DOHH2 (cell line): ENCODE data around the gene TRRAP.

Experiments used
- EZH2phosphoT487 ChIP-seq: fragments of 200-600 bp; sonication (generic); IDR thresholded peaks from 2 replicates; pipeline ENCODE4 v1.6.1; 2017; ENCODE audit warnings: borderline replicate concordance, mild to moderate bottlenecking, antibody characterized with exemption, low read length, moderate library complexity, mixed read lengths
- TF ChIP-seq, protein P1 (sequence below): fragments of 200-600 bp; sonication (generic); IDR thresholded peaks from one replicate; pipeline ENCODE4 v1.5.1; 2014; ENCODE audit warnings: antibody characterized with exemption, mild to moderate bottlenecking, low read depth, low read length; ENCODE audit not compliant: poor library complexity, severe bottlenecking

GRCh38 chr7:98907570-98907969 is 29.2 kb downstream of the TRRAP start:
- TF ChIP-seq, protein P1, sequence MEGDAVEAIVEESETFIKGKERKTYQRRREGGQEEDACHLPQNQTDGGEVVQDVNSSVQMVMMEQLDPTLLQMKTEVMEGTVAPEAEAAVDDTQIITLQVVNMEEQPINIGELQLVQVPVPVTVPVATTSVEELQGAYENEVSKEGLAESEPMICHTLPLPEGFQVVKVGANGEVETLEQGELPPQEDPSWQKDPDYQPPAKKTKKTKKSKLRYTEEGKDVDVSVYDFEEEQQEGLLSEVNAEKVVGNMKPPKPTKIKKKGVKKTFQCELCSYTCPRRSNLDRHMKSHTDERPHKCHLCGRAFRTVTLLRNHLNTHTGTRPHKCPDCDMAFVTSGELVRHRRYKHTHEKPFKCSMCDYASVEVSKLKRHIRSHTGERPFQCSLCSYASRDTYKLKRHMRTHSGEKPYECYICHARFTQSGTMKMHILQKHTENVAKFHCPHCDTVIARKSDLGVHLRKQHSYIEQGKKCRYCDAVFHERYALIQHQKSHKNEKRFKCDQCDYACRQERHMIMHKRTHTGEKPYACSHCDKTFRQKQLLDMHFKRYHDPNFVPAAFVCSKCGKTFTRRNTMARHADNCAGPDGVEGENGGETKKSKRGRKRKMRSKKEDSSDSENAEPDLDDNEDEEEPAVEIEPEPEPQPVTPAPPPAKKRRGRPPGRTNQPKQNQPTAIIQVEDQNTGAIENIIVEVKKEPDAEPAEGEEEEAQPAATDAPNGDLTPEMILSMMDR = peak; percentile 22
- TF ChIP-seq EZH2phosphoT487 = no peak
